H1 (cell line): ENCODE measurements around the gene ZNF74. TPM values are rescaled to one million over a fixed set of nuclear protein-coding genes. Genes with fewer than 3 reads are reported as not detected.

Source experiments
- CTCF ChIA-PET: fragments of 300-600 bp; sonication (Branson Sonifier 250); formaldehyde crosslinking; loops from one replicate; lab custom pipeline; 2021; ENCODE audit not compliant: partially characterized antibody; lab: Charles Lee
- POLR2A ChIA-PET: fragments of 300-600 bp; sonication (Branson Sonifier 250); formaldehyde crosslinking; loops from one replicate; lab custom pipeline; 2021; ENCODE audit warnings: inconsistent platforms; ENCODE audit not compliant: partially characterized antibody; lab: Charles Lee
- DNase-seq, 2 experiments: peaks; one replicate each; pipeline versions ENCODE4 v3.0.0 to v3.0.0-alpha.2; 2010 to 2022; ENCODE audit warnings: low spot score in 2 of 2, low read depth in 1 of 2, mixed read lengths in 1 of 2
- FAIRE-seq: peaks from 2 replicates; lab custom pipeline; 2011; peaks lifted over from hg19 to GRCh38; lab: Jason Lieb, UNC
- H2AFZ ChIP-seq: 2 replicates; pipeline ENCODE4 v1.8.1; 2012; ENCODE audit warnings: low read length, inconsistent platforms
- H2AK5ac ChIP-seq: 2 replicates; pipeline ENCODE4 v1.6.1; 2013; ENCODE audit warnings: low read depth, low read length
- H2BK120ac ChIP-seq: replicated peaks from 2 replicates; pipeline ENCODE3; 2013; ENCODE audit warnings: low read depth, low read length, inconsistent platforms
- H2BK12ac ChIP-seq: 2 replicates; pipeline ENCODE4 v1.6.1; 2013; ENCODE audit warnings: low read depth, low read length
- H2BK15ac ChIP-seq: 2 replicates; pipeline ENCODE4 v1.6.1; 2013; ENCODE audit warnings: low read length
- H2BK20ac ChIP-seq: 2 replicates; pipeline ENCODE4 v1.6.1; 2013; ENCODE audit warnings: low read length
- H2BK5ac ChIP-seq: 2 replicates; pipeline ENCODE4 v1.6.1; 2013; ENCODE audit warnings: low read depth, low read length
- H3K14ac ChIP-seq: 2 replicates; pipeline ENCODE4 v1.6.1; 2013; ENCODE audit warnings: inconsistent platforms; ENCODE audit not compliant: insufficient read length
- H3K18ac ChIP-seq: 2 replicates; pipeline ENCODE4 v1.6.1; 2013; ENCODE audit warnings: low read length; ENCODE audit errors: extremely low read depth
- H3K23ac ChIP-seq: 2 replicates; pipeline ENCODE4 v1.6.1; 2013; ENCODE audit warnings: inconsistent platforms; ENCODE audit not compliant: insufficient read length
- H3K23me2 ChIP-seq: 2 replicates; pipeline ENCODE4 v1.6.1; 2013; ENCODE audit warnings: low read depth, low read length
- H3K27ac ChIP-seq: 2 replicates; pipeline ENCODE4 v1.6.1; 2011; ENCODE audit warnings: low read depth, low read length, inconsistent platforms
- H3K27me3 ChIP-seq, 4 experiments: replicated peaks in 1 of 4; 1 replicate in 1 of 4; 2 replicates in 3 of 4; pipeline versions ENCODE4 v1.6.1 to v1.8.1; 2011 to 2013; ENCODE audit warnings: low read length in 3 of 4, mild to moderate bottlenecking in 3 of 4, inconsistent platforms in 2 of 4, mixed read lengths in 2 of 4, moderate library complexity in 1 of 4; ENCODE audit not compliant: control insufficient read depth in 3 of 4, insufficient read depth in 3 of 4; ENCODE audit errors: extremely low read depth in 1 of 4
- H3K36me3 ChIP-seq, 4 experiments: 2 replicates each; pipeline versions ENCODE4 v1.6.1 to v1.8.1; 2011 to 2013; ENCODE audit warnings: mild to moderate bottlenecking in 4 of 4, low read length in 3 of 4, moderate library complexity in 2 of 4, control low read depth in 1 of 4, inconsistent platforms in 1 of 4; ENCODE audit not compliant: insufficient read depth in 4 of 4, control insufficient read depth in 2 of 4
- H3K4ac ChIP-seq: replicated peaks from 2 replicates; pipeline ENCODE3; 2013; ENCODE audit warnings: low read length, low read depth, mixed read lengths, inconsistent platforms; ENCODE audit not compliant: insufficient read length
- H3K4me1 ChIP-seq, 4 experiments: replicated peaks in 1 of 4; 1 replicate in 1 of 4; 2 replicates in 3 of 4; pipeline versions ENCODE4 v1.6.1 to v1.8.1; 2011 to 2013; ENCODE audit warnings: low read length in 3 of 4, inconsistent platforms in 2 of 4, mixed read lengths in 1 of 4; ENCODE audit not compliant: insufficient read depth in 4 of 4, control insufficient read depth in 3 of 4
- H3K4me2 ChIP-seq, 2 experiments: 2 replicates each; pipeline versions ENCODE4 v1.6.1 to v1.8.1; 2011 to 2013; ENCODE audit warnings: low read depth in 2 of 2, low read length in 2 of 2, control low read depth in 1 of 2, inconsistent platforms in 1 of 2, mild to moderate bottlenecking in 1 of 2; ENCODE audit not compliant: insufficient read depth in 1 of 2
- H3K4me3 ChIP-seq, 4 experiments: fragments of 200-600, 300-600 bp in 1 of 4; sonication (generic), shearing (Covaris generic), sonication (Bioruptor Twin) in 1 of 4; 2 replicates each; pipeline versions ENCODE4 v1.5.1 to v1.8.1; 2011 to 2016; ENCODE audit warnings: low read length in 4 of 4, low read depth in 3 of 4, control low read depth in 2 of 4, inconsistent platforms in 2 of 4, mild to moderate bottlenecking in 2 of 4, mixed read lengths in 1 of 4, moderate library complexity in 1 of 4; ENCODE audit not compliant: insufficient read depth in 2 of 4; ENCODE audit errors: extremely low read depth in 1 of 4
- H3K56ac ChIP-seq: replicated peaks from 2 replicates; pipeline ENCODE3; 2013; ENCODE audit warnings: low read depth, mild to moderate bottlenecking, mixed read lengths, low read length, inconsistent platforms; ENCODE audit not compliant: insufficient read length
- H3K79me1 ChIP-seq: 2 replicates; pipeline ENCODE4 v1.6.1; 2013; ENCODE audit warnings: low read depth, low read length, control low read depth
- H3K79me2 ChIP-seq, 2 experiments: 2 replicates each; pipeline versions ENCODE4 v1.6.1 to v1.8.1; 2012 to 2013; ENCODE audit warnings: low read length in 2 of 2, mild to moderate bottlenecking in 2 of 2, inconsistent platforms in 1 of 2; ENCODE audit not compliant: insufficient read depth in 2 of 2, control insufficient read depth in 1 of 2
- H3K9ac ChIP-seq, 4 experiments: replicated peaks in 1 of 4; 1 replicate in 1 of 4; 2 replicates in 3 of 4; pipeline versions ENCODE4 v1.6.1 to v1.8.1; 2011 to 2013; ENCODE audit warnings: low read depth in 3 of 4, low read length in 3 of 4, control low read depth in 2 of 4, mild to moderate bottlenecking in 2 of 4, moderate library complexity in 2 of 4, inconsistent platforms in 1 of 4; ENCODE audit errors: extremely low read depth in 1 of 4
- H3K9me3 ChIP-seq, 2 experiments: 2 replicates each; pipeline versions ENCODE4 v1.6.1 to v1.8.1; 2012 to 2013; ENCODE audit warnings: mild to moderate bottlenecking in 2 of 2, moderate library complexity in 2 of 2, control low read depth in 1 of 2, inconsistent platforms in 1 of 2, low read depth in 1 of 2, low read length in 1 of 2, mixed read lengths in 1 of 2; ENCODE audit not compliant: insufficient read depth in 2 of 2
- H4K20me1 ChIP-seq, 2 experiments: replicated peaks in 1 of 2; 2 replicates each; pipeline versions ENCODE3 to v1.8.1; 2011 to 2013; ENCODE audit warnings: inconsistent platforms in 2 of 2, low read length in 2 of 2, mild to moderate bottlenecking in 1 of 2; ENCODE audit not compliant: insufficient read depth in 2 of 2, control insufficient read depth in 1 of 2
- H4K5ac ChIP-seq: 2 replicates; pipeline ENCODE4 v1.6.1; 2013; ENCODE audit warnings: low read length, low read depth, mixed read lengths, inconsistent platforms; ENCODE audit not compliant: insufficient read length
- H4K8ac ChIP-seq: 2 replicates; pipeline ENCODE4 v1.8.0; 2013; ENCODE audit warnings: mild to moderate bottlenecking, moderate library complexity, low read length, inconsistent platforms; ENCODE audit not compliant: insufficient read depth; ENCODE audit errors: extremely low read depth
- H4K91ac ChIP-seq: replicated peaks from 2 replicates; pipeline ENCODE3; 2013; ENCODE audit warnings: low read length, mixed read lengths, inconsistent platforms; ENCODE audit not compliant: insufficient read length
- CHD1 ChIP-seq: IDR thresholded peaks from 2 replicates; pipeline ENCODE4 v1.6.1; 2012; ENCODE audit warnings: low read depth, low read length, improper control_type of control experiment
- CHD2 ChIP-seq: IDR thresholded peaks from 2 replicates; pipeline ENCODE4 v1.6.1; 2012; ENCODE audit warnings: low read length, improper control_type of control experiment
- EGR1 ChIP-seq: IDR thresholded peaks from 2 replicates; pipeline ENCODE4 v1.6.1; 2011; ENCODE audit warnings: low read depth, low read length, borderline replicate concordance
- EP300 ChIP-seq, 2 experiments: IDR thresholded peaks; 1 replicate in 1 of 2; 2 replicates in 1 of 2; pipeline ENCODE4 v1.6.1; 2011 to 2012; ENCODE audit warnings: low read depth in 2 of 2, low read length in 2 of 2, mild to moderate bottlenecking in 2 of 2, borderline replicate concordance in 1 of 2, inconsistent platforms in 1 of 2, moderate library complexity in 1 of 2
- POLR2A ChIP-seq, 2 experiments: IDR thresholded peaks; 1 replicate in 1 of 2; 2 replicates in 1 of 2; pipeline ENCODE4 v1.6.1; 2011; ENCODE audit warnings: low read depth in 2 of 2, low read length in 2 of 2, mild to moderate bottlenecking in 2 of 2; ENCODE audit errors: control extremely low read depth in 1 of 2
- SAP30 ChIP-seq: fragments of 300-600 bp; sonication (generic); IDR thresholded peaks from 2 replicates; pipeline ENCODE4 v1.7.1; 2012; ENCODE audit warnings: low read length, moderate library complexity, mild to moderate bottlenecking, inconsistent platforms; ENCODE audit not compliant: insufficient read depth, insufficient replicate concordance
- SIX5 ChIP-seq: IDR thresholded peaks from 2 replicates; pipeline ENCODE4 v1.6.1; 2011; ENCODE audit warnings: mild to moderate bottlenecking, low read depth, low read length
- SRF ChIP-seq: IDR thresholded peaks from 2 replicates; pipeline ENCODE4 v1.6.1; 2011; ENCODE audit warnings: mild to moderate bottlenecking, low read depth, low read length, moderate library complexity
- TEAD4 ChIP-seq: IDR thresholded peaks from 2 replicates; pipeline ENCODE4 v1.6.1; 2012; ENCODE audit warnings: low read depth, low read length, inconsistent platforms, mixed read lengths
- ZNF274 ChIP-seq: IDR thresholded peaks from 2 replicates; pipeline ENCODE4 v1.7.0; 2012; ENCODE audit warnings: low read length, borderline replicate concordance; ENCODE audit errors: extremely low read depth
- WGBS, 2 experiments: shearing (Covaris generic) in 1 of 2; methylation state at CpG; one replicate each; pipeline versions ENCODE4 v1.1.6 to v1.1.7; 2013 to 2015; ENCODE audit warnings: low lambda C conversion rate in 2 of 2, mixed read lengths in 2 of 2, inconsistent platforms in 1 of 2, low coverage in 1 of 2, missing lambda C conversion rate in 1 of 2; ENCODE audit not compliant: insufficient replicate concordance in 2 of 2, insufficient coverage in 1 of 2, insufficient read length in 1 of 2; ENCODE audit errors: extremely low coverage in 1 of 2, missing lambda C conversion rate in 1 of 2; 5-methylcytosine and 5-hydroxymethylcytosine counted together
- polyA plus RNA-seq, 7 experiments: library from polyadenylated mRNA; depleted of rRNA in 3 of 7; stranded (reverse) in 5 of 7; unstranded in 2 of 7; fragments of >200 nt in 5 of 7; fragments of 200-250 nt in 2 of 7; gene quantifications; 1 replicate in 5 of 7; 2 replicates in 1 of 7; 4 replicates in 1 of 7; pipeline versions ENCODE4 v1.2.1 to v1.2.3, GENCODE V29; 2011 to 2013; ENCODE audit warnings: missing spikeins in 2 of 7, mixed read lengths in 2 of 7
- total RNA-seq: library from RNA; stranded (reverse); fragmentation: NEBNext Ultra II Directional; extraction: Animal tissue kit (Norgen Biotek cat#: 25700); gene quantifications from 2 replicates; pipeline ENCODE4 v1.2.1, GENCODE V29; 2021

ZNF74 gene
- total and polyA plus RNA-seq, 2 of the 8 experiments (the other 6 are each of a cell fraction or from before 2014, with no cell fraction given) = 29.7 to 45.7 TPM

DNA sequence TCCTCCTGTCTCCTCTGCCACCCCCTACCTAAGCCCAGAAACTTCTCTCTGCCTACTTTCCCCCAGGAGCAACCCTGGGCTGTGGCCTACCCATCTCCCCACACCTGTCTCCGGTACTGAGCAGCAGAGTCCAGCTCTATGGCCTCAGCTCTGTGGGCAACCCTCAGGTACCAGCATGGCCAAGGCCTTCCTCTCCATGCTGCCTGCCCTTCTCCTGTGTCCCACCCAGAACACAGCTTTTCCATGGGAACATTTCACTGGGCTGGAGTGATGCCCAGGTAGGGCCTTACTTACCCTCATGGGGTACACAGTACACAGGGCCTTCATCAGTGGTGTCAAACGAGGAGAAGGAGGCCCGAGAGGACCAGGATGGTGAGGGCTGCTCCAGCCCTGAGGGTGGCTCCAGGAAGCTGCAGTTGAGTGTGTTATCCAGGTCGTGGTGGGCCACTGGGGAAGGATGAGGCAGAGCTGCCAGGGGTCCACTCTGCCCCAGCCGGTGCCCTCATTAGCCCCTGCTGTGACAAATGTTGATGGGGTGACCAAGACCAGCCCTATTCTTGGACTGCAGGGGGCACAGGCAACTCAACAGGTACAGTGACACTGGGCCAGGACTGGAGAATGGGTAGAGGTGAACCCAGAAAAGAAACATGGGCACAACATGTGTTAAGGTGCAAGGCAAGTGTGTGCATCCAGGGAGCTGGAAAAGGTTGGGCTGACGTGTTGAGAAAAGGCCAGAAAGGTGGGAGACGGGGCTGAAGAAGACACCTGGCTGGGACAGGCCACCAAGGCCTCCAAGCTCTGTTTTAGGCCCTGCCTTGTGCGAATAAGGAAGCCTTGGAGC lies 33.4 kb downstream of the ZNF74 start:
- Histone ChIP-seq H3K14ac (no peak overlapping the region), H3K56ac (no peak overlapping the region), H3K23me2 (peaks cover 11% of the 10 kb centered on the region; the same call in 1 of the 2 replicates), H3K27me3 (peaks cover 22 to 41% (median 37%) of the 10 kb centered on the region in 4 experiments), H3K9me3 (no peaks in the 10 kb centered on the region), H4K20me1 (peaks cover 11 to 32% of the 10 kb centered on the region in 2 experiments), H3K18ac (no peak overlapping the region), H3K4me3 (no peak overlapping the region), H2AK5ac (no peak overlapping the region), H4K91ac (no peak overlapping the region), H3K4me2 (no peak overlapping the region), H3K36me3 (no peaks in the 10 kb centered on the region), H4K8ac (no peak overlapping the region), H3K4ac (no peak overlapping the region), H2BK12ac (no peak overlapping the region), H3K23ac (no peak overlapping the region), H4K5ac (no peak overlapping the region), H3K4me1 (peaks cover 0 to 23% (median 16%) of the 10 kb centered on the region in 4 experiments; a peak in 5 of 7 replicates), H2AFZ (no peak overlapping the region), H3K79me1 (no peaks in the 10 kb centered on the region; the same call in none of the 2 replicates), H2BK20ac (no peak overlapping the region), H2BK15ac (no peak overlapping the region), H3K9ac (no peak overlapping the region), H3K79me2 (no peaks in the 10 kb centered on the region), H2BK5ac (no peak overlapping the region), H3K27ac (no peak overlapping the region), H2BK120ac (no peak overlapping the region)
- DNase-seq (no peak), FAIRE-seq (no peak)
- ChIA-PET POLR2A (no interaction called here), CTCF (interaction anchor here (2.2 to 2.4 kb wide), 2 partner anchors 9 to 12 kb away, joined by 7 to 15 read pairs; no protein-coding TSS in a partner anchor)
- 86% methylated on average over 7 of the region's 8 CpGs; no CpG with 5 or more reads in 1 of the 2 experiments for WGBS, 2 experiments
- TF ChIP-seq CHD1 = no peak
- TF ChIP-seq ZNF274 = no peak
- no peak for TF ChIP-seq SIX5
- TF ChIP-seq SAP30 = no peak
- no peak for TF ChIP-seq EP300 (IDR thresholded peaks at IDR 0.05; ENCODE audit: borderline replicate concordance in 1 of 2, low read depth in 2 of 2, low read length in 2 of 2)
- TF ChIP-seq EGR1 = no peak
- no peak for TF ChIP-seq CHD2
- TF ChIP-seq POLR2A (IDR thresholded peaks at IDR 0.05; ENCODE audit: control extremely low read depth in 1 of 2, low read depth in 2 of 2, low read length in 2 of 2) = no peak
- no peak for TF ChIP-seq SRF
- no peak for TF ChIP-seq TEAD4
